ENCODE data around the gene FAM240B.

Gene FAM240B

DNA sequence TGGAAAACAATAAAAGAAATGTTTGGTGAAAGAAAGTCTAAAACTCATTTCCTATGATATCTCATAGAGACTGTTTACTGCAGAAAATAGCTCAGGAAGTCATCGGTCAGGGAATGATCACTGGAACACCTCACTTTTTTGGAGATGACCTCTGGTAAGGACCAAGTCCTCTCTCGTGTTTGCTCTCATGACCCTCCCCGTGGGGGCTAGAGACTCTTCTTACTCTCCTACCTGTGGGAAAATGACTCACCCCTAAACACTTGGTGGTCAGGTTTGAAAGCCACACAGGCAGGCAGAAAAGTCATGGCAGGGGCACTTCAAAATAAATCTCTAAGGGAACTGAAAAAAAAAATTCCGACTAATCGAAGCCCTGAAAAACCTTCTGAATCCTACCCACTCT, 48.2 kb downstream of the FAM240B start:
- no peak for DNase-seq (ENCODE audit: extremely low read depth in 1 of 2, low read depth in 1 of 2)

DNA sequence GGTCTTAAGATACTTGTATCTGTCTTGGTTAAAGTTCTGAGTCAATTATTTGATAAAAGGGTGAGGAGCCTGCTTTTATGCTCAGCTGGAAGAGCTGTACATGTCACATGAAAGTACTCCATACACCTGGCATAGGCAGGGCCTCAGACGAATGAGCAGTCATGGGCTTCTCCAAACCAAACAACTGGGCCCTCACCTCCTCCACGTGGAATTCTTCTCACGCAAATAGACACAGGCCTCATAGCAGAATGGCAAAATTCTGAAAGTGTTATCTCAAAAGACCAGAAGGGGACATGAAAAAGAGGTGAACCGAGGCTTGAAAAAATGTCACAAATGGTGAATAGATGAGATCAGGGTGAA, 48.6 kb downstream of the FAM240B start:
- no peak for DNase-seq (ENCODE audit: extremely low read depth in 1 of 2, low read depth in 1 of 2)

DNA sequence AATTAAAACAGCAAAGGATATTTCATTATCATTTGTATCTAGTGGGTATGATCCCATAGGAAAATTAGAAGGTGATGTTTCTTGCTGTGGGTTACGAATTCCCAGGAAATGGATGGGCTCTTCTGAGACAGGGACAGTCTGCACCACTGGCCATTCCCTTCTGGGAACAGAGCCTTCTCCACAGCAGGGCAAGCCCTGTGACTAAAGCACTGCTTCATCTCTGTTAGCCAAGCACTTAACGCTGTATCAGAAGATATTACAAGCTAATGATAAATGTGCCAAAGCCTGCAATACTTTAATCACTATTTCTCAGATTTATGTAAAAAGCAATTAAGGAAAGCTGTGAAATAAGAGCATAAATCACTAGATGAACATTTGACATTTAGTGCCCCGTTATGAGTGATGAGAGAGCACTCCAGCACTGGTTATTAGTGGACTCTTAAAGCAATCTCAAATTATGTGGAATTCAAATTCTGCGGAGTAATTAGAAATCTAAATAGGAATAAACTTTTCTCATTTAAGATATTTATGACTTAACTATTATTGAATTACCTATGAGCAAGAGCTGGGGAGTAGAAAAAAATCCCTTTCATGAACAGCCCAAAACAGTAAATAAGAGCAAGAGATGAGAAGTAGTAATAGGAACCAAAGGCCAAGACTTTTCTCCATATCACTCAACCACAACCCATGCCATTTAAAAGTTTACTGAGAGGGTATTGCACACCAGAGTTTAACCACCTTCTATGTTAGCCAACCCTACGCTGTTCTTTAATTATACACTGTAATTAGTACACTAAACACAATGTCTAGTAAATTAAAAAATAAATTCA, 49.2 kb downstream of the FAM240B start:
- DNase-seq (ENCODE audit: extremely low read depth in 1 of 2, low read depth in 1 of 2) = no peak

DNA sequence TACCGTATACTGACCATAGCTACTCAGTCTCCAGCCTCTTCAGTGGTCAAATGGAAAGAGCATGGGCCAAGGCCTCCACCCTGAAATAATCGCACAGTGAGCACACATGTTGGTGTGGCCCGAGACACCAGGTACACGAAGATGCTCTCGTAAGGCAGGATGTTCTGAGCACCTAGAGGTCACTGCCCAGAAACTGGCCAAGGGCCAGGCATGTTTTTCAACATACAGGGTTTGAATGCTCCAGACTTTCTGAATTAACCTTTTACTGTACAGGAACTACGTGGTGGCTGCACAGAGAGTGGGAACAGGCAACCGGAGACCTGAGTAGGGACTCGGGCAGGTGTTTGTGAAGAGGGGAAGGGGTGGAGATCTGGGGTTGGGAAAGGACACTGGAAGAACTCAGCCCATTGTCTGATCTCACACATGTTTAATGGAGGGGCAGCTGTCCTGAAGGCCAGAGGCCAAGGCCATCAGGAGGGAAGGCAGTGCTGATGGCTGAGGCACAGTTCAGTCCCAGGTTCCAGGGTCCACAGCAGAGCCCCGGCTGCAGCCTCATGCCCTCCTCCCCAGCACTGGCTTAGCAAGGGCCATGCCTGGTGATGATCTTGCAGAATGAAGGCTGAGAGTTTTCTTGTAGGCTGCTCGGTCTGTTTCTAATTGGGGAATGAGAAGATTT, 51.0 kb downstream of the FAM240B start:
- DNase-seq (ENCODE audit: extremely low read depth in 1 of 2, low read depth in 1 of 2) = no peak

DNA sequence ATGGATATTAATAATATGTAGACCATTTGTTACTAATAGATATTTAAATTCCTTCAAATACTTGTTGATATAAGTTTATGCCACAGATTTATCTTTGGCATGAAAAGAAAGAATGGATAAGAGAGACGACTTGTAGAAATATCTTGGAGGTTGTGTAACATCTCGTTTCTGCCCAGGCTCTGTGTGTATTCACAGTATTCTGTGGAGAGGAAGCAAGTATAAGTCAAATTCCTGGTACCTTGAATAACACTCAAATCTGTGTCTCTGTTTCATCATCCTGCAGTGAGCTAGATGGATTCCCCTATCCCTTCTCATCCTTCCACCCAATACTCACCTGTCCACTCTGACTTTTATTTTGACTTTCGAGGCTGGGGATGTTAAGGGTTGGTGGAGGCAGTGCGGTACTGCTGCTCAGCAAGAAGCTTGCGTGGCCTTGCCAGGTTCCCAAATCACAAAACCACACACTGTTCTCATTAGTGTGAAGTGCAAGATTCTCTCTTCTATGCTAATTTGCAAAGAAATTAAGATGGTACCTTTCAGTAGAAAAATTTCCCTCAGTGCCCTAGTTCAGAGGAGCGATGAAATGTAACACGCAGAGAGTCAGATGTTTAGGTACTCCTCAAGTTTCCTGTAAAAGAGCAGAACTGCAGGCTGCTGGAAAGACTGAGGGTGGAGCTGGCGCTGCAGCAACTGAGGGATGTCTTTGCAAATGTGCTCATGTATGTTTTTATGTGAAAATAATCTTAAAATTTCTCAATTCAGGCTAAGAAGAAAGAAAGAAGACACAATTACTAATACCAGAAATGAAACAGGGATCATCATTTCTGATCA, 57.0 kb downstream of the FAM240B start:
- no peak for DNase-seq (ENCODE audit: extremely low read depth in 1 of 2, low read depth in 1 of 2)

DNA sequence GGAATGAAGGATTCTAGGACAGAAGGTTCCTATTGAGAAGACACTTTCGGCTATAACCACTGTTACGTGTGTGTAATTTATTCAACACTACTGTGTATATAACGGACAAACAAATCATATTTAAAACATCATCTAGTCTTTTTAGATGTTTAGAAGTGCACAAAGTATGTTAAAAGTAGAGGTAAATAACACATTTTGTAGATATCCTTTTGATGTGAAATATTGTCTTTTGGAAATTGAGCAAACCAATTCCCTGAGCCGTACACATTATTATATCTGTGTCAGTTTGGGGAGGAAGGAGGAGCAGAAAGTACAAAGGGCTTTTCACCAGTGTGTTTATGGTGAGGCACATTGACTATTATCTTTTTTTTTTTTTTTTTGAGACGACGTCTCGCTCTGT, 60.4 kb downstream of the FAM240B start:
- no peak for DNase-seq (ENCODE audit: extremely low read depth in 1 of 2, low read depth in 1 of 2)

DNA sequence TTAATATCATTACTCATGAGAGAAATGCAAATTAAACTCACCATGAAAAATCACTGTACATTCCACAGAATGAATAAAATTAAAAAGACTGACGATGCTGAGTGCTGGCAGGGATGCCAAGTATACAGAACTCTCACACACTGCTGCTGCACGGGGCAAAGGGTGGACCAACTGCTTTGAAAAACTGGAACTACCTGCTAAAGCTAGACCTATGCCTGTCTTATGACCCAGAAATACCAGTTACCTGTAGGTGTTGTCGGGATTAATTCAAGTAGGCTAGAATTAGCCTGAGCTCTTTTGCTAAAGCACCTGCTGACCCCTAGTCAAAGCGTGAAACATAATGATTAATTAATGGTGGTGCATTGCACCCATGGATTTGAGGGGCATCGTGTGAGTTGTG, 63.0 kb downstream of the FAM240B start:
- DNase-seq (ENCODE audit: extremely low read depth in 1 of 2, low read depth in 1 of 2) = no peak

DNA sequence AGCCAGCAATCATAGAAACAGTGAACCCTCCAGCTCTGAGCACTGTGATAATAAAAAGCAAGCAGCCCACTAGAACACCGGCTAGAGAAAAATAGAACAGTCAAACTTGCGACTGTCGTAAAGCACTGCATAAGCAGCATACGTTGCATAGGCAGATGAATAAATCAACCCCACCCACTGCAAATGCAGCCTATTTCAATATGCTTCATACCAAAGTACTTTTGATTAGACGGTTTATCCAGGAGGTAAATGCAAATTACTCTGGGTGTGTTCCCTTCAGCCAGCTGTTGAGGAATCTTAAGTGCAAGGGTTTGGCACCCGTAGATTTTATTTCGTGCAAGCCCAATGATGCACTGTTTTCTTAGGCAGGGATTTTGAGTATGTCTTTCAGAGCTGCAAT, 67.4 kb downstream of the FAM240B start:
- DNase-seq (ENCODE audit: extremely low read depth in 1 of 2, low read depth in 1 of 2) = no peak

DNA sequence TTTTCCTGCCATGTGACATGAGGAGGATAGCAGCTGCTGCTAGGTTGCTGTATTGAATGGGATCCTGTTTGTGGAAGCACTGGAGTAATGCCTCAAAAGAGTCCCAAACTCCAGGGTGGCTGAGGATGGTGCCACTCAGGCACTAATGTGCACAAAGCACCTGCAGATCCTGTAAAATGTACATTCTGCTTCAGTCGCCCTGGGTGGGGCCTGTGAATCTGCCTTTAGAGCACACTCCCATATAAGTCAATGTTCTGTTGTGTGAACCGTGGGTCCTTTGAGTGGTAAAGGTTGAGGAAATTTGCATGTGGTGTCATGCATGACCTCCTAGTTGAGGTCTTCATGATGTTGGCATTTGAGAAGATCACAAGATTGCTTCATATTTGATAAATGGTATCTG, 67.9 kb downstream of the FAM240B start:
- DNase-seq (ENCODE audit: extremely low read depth in 1 of 2, low read depth in 1 of 2) = no peak

DNA sequence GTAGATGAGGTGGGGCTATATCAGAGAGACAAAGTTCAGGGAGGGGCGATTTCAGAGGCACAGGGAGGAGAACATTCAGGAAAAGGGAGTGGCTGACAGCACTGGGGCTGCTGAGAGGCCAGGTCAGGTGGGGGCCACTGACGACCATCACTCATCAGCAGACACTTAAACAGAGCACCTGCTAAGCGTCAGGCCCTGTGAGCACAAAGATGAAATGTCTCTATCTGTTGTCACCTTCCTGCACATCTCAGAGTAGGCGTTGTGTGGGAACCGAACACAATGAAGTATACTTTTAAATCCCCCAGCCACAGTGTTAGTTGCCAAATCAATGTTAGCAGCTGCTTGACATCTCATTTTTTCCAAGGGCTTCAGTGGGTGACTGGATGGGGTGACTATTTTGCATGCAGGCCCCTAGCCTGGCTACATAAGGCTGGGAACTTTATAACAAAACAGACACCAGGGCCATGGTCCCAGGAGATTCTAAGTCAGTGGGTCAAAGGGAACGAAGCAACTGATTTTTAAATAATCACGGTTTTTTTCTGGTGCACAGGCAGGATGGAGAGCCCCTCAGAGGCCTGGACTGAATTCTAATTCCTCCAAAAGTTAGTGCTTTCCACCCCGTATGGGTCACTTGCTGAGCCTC, 68.4 kb downstream of the FAM240B start:
- DNase-seq (ENCODE audit: extremely low read depth in 1 of 2, low read depth in 1 of 2) = no peak

DNA sequence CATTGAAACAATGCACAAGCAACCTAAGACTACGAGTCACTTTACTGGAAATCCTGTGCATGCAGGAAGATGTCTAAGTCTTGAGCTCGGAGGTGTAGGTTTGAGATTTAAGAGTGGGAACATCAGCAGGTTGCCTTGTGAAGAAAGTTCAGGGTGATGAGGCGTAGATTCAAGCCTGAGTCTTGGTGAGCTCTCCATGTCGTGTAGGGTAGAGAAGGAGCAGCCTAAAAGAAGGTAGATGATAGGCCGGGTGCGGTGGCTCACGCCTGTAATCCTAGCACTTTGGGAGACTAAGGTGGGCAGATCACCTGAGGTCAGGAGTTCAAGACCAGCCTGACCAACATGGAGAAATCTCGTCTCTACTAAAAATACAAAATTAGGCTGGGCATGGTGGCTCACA, 69.4 kb downstream of the FAM240B start:
- DNase-seq (ENCODE audit: extremely low read depth in 1 of 2, low read depth in 1 of 2) = no peak

DNA sequence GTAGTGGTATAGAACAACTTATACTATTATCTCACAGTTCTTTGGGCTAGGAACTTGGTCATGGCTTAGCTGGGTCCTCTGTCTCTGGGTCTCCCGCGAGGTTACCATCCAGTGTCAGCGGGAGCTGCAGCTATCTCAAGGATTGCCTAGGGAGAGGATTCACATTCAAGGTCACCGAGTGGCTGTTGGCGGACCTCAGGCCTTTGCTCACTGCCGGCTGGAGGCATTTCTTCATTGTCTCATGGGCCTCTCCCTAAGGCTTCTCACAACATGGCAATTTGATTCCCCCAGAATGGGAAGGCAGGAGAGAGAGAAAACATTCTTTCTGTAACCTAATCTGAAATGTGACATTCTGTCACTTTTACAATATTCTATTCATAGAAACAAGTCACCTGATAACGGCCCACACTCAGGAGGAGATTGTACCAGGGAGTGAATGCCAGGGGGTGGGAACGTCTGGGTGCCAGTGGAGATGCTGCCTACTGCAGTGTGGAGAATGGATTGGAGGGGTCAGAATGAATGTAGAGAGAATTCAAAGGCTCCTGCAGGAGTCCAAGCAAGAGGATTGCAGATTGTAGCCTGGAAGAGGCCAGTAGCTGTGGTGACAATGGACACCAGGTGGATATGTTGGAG, 70.1 kb downstream of the FAM240B start:
- no peak for DNase-seq (ENCODE audit: extremely low read depth in 1 of 2, low read depth in 1 of 2)

DNA sequence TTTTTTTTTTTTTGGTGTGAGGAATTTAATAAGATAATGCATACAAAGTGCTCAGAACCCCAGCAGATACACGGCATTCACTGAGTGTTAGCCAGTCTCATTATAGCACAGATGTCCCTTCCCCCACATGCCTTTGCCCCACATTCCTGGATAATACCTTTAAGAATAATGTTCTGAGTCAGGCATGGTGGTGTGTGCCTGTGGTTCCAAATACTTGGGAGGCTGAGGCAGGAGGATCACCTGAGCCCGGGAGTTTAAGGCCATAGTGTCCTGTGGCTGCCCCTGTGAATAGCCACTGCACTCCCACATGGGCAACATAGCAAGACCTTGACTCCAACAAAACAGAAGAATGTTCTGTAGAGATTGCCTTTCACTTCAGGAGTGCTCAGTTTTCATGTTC, 75.3 kb downstream of the FAM240B start:
- DNase-seq (ENCODE audit: extremely low read depth in 1 of 2, low read depth in 1 of 2) = no peak

Data from activated CD8-positive, alpha-beta memory T cell treated with anti-CD3 and anti-CD28 coated beads for 1 hour (primary cell).